ENCODE data around the gene TMEM151B. TPM values are rescaled to one million over a fixed set of nuclear protein-coding genes. Genes with fewer than 3 reads are reported as not detected.

TMEM151B gene
- total RNA-seq, 1 experiment from 2014 or later: 0.37 TPM

DNA sequence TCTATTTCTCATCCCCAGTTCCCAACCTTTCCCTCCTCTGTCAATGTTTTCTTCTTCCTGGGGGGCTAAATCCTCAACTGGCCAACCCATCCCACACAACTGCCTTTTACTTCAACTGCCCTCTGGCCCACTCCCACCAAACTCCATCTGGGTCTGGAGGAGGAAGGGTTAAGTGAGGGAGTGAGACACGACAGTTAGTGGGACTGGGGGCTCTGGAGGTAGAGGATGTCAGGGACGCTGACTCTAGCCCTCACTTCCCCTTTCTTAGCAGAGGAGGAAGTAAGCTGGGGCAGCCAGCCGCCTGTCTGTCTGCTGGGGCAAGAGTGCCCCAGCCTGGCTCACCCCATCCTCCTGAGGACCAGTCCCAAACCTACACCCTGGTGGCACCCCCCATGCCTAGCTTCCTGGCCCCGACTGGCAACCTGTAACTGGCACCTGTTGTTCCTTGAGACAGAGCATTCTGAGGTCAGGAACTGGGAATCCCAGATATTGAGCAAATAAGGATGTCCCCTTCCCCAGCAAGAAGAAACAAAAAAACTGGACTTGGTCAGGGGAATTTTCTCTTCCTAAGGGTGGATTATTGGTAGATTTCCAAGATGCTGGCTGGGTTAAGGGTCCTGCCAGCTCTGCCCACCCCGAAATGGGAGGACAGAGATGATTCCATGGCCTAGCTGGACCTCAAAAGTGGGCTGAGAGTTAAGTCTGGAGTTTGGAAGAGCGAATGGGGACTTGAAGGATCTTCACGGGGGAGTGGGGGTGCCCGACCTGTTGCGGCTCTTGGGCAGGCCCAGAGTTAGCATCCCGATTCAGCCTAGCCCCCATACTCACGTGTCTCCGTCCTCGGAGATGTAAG, 5.9 kb upstream of the TMEM151B start:
- no peak for DNase-seq (ENCODE audit: low spot score)

DNA sequence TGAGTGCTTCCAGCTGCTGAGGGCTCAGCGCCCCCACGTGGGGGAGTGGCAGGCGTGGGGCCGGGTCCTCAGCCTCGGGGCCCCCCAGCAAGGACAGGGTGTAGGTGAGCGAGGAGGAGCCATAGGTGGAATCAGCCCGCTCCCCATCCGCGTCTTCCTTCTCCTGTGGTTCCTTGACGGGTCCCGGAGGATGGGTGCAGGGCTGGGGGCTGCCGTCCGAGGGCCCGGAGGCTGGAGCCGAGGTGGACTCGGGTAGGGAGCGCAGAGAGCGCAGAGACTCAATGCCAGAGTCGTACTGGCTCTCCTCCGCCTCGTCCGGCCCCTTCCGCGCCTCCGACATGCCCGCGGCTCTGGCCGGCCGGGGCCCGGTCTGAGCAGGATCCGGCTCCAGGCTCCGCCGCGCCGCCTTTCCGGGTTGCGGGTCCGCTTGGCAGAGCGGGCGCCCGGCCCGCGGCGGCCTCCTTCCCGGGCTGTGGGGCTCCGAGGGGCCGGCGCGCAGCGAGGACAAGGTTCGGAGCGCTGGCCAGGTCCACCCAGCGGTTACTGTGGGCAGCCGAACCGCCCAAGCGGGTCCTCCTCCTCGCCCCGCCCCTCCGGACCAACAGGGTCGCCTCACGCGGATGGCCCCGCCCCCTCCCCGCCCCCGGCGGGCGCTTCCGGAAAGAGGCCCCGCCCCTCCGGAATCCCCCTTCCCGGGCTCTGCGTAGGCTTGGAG, 5.1 kb upstream of the TMEM151B start, which contains the start of gene NFKBIE:
TSS of gene NFKBIE (minus strand) at position 545 of the 715 bp plus-strand sequence. CDS start at position 340, 205 bp downstream.
- peak; percentile 80 for DNase-seq (ENCODE audit: low spot score)

DNA sequence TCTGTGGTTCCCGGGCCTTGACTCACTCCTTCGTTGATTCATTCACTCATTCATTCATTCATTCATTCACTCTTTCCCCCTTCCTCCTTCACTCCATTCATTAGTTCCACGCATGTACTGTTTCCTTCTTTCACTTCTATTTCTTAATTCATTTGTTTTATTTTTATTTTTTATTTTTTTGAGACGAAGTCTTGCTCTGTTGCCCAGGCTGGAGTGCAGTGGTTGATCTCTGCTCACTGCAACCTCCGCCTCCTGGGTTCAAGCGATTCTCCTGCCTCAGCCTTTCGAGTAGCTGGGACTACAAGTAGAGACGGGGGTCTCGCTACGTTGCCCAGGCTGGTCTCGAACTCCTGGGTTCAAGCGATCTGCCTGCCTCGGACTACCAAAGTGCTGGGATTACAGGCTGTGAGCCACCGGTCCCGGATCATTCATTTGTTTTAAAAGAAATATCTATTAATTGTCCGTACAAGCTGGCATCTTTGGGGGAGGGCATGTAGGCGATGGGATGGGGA, 4.5 kb upstream of the TMEM151B start:
- no peak for DNase-seq (ENCODE audit: low spot score)

DNA sequence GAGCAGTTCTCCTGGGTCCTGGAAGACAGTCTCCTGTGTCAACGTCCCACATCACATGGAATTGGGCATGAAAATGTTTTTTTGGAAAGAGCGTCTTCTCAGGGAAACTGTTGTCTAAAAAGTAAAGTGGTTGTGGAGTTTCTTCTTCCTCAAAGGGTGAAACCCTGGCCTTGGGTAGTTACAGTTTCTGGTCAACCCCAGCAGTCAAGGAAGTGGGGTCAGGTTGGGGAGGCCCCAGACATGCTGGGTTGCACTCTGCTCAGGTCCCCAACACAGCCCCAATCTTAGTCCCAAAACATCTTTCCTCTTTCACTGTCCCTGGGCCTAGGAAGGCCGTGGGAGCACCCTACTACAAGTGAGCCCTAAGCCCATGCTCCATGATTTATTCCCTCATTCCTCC, 3.9 kb upstream of the TMEM151B start:
- DNase-seq (ENCODE audit: low spot score): no peak

DNA sequence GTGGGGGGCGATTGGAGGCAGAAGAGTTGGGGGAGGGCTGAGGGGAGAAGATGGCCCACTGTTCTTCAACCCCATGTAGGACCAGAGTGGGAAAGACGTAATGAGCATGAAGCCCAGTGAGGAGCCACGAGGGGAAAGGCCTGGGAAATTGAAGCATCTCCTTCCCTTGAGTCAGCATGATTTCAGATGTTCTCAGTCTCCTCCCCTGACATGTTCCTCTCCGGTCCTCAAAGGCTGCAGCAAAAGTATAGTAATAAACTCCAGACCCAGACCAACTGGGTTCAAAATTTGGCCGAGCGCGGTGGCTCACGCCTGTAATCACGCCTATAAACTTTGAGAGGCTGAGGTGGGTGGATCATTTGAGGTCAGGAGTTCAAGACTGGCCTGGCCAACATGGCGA, 3.0 kb upstream of the TMEM151B start:
- DNase-seq (ENCODE audit: low spot score): no peak

DNA sequence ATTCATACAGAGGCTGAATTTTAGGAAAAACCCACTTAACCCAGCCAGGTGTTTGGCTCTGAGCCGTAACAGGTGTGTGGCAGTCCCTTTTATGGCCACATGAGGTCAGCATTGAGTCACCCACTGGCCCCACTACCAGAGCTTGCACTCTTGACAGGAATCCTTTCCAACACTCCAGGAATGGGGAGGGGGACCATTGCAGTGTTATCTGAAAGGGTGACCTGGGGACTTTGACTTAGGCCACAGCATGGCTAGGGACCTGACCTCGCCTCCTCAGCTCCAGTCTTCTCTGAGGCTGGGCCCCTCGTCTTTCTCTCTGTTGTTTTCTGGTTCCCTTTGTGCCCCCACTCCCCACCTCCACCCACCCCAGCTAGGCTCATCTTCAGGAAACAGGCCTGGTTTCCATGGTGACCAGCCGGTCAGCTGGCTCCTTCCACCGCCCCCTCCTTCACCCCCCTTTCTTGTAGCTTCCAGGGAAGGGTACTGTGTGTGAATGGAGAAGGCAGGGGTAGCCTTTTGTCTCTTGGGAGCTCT, 2.1 kb upstream of the TMEM151B start:
- peak; percentile 61 for DNase-seq (ENCODE audit: low spot score)

DNA sequence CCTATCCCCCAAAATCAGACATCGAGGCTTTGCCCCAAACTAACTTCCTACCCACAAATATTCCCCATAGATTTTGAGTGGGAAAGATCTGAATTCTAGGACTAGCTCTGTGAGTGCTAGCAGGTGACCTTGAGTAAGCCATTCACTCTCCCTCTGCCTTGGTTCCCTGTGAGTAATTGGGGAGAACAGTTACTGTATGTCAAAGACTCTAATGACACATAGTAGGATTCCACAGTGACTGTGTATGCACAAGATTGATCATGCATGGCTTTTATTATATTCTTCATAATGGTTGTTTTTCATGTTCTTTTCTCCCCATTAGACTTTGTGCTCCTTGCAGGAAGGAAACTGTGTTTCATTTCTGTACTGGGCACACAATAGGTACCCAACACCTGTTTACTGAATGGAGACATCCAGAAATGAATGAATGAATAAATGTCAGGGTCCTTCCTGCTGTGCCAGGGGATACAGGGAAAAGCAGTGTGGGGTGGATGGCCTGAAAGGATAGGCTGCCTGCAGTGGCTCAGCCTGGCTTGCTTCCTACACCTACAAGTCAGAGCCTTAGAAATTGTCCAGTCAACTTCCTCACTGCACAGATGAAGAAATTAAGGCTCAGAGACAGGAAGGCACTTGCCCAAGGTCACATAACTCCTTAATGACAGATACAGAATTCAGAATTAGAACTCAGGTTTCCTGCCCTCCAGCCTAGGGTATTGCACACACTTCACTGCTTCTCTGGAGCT, 901 bp upstream of the TMEM151B start:
- no peak for DNase-seq (ENCODE audit: low spot score)

DNA sequence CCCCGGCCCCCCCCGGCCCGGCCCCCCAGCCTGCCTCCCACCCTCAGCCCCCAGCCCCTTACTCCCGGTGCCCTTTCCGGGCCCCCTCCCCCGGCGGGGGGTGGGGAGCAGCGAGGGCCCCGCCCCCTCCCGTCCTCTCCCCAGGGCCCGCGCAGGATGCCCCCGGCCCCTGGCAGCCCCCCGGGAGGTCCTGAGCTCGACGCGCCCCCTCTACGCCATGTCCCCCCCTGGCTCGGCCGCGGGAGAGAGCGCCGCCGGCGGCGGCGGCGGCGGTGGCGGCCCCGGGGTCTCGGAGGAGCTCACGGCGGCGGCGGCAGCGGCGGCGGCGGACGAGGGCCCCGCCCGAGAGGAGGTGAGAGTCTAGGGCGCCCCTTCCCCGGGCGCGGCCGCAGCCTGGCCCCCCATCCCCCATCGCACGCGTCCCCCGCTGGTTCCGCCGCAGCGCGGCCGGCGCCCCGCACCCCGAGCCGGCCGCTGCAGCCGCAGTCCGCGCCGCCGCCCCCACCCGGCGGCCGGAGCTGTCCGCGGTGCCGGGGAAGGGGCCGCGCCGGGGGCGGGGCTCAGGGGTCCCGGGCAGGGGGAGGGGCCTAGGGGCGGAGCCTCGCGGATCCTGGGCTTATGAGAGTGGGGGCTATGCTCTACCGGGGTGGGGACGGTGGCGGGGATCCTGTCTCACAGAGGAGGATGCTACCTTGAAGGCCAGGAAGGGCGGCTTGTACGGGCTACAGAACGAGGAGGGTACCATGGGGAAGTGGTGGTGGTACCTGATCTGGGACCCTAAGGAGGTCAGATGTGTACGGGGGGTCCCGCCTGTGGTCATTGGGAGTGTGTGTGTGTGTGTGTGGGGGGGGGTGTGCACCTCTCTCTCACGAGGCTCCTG, 516 bp downstream of the TMEM151B start:
- DNase-seq (ENCODE audit: low spot score): no peak

DNA sequence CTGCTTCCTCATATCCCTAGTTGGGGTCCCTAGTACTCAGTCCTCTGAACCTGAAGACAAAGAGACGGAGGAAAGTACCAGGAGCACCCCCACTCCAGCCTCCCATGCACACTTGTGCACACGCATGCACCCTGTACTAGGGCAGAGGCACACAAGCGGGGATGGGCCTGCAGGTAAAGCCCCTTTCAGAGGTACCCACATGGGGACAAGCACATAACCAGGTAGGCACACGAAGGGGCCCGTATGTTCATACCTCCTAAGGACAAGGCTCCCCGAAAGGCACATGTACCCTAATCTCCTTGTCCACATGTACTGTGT, 1.1 kb downstream of the TMEM151B start:
- no peak for DNase-seq (ENCODE audit: low spot score)

DNA sequence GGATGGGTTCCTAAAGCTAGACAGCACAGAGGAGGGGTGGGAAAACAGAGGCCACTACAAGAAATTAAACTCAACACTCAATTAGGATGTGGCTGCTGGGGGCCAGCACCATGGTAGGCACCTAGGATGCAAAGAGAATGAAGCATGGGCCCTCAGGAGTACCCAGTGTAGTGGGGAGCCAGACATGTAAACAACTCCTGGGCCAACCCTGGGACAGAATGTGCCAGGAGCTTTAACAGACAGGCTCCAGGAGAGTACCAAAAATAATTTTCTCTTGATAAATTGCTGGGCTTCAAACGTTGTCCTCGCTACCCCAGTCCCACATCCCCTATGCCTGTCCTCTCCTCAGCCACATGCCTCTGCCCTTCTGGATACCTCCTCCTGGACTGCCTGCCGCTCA, 1.7 kb downstream of the TMEM151B start:
- DNase-seq (ENCODE audit: low spot score): no peak

DNA sequence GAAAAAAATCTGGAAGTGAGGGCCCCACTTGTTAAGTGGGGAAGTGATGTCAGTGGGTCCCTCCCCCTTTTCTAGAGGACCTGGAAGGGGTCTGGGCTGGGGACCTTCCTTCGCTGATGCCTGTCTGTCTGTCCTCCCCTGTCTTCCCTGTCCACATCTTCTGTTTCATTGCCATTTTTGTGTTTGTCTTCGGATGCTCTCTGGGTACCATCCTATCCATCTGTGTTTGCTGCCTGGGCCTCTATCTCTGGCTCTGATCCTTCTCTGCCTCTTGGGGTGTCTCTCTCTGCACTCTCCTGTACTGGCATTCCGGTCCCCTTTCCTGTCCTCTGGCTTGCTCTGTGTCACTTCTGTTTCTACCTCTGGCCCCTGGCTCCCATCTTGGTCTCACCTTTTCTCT, 2.3 kb downstream of the TMEM151B start:
- DNase-seq (ENCODE audit: low spot score): no peak

DNA sequence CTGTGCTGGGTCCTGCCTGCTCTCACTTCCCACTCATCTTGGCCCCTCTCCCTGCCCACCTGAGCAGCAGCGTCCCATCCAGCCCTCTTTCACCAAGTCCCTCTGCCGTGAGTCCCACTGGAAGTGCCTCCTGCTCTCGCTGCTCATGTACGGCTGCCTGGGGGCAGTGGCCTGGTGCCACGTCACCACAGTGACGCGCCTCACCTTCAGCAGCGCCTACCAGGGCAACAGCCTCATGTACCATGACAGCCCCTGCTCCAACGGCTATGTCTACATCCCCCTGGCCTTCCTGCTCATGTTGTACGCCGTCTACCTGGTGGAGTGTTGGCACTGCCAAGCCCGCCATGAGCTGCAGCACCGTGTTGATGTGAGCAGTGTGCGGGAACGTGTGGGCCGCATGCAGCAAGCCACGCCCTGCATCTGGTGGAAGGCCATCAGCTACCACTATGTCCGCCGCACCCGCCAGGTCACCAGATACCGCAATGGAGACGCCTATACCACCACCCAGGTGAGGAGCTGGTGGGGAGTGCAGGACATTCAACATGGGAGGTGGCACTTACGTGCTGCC, 2.8 kb downstream of the TMEM151B start:
- DNase-seq (ENCODE audit: low spot score): no peak

DNA sequence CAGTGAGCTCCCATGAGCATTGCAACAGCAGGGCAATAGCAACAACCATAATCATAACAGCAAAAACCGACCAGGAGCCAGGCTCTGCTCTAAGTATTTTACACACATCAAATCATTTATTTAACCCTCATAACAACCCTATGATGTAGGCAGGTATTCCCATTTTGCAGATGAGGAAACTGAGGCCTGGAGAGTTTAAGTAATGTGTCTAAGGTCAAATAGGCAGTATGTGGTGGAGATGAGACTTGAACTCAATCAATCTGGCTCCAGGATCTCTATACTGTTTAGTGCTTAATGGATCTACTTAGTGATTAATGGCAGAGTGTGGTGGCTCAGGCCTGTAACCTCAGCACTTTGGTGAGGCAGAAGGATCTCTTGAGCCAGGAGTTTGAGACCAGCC, 3.4 kb downstream of the TMEM151B start:
- DNase-seq (ENCODE audit: low spot score): no peak

DNA sequence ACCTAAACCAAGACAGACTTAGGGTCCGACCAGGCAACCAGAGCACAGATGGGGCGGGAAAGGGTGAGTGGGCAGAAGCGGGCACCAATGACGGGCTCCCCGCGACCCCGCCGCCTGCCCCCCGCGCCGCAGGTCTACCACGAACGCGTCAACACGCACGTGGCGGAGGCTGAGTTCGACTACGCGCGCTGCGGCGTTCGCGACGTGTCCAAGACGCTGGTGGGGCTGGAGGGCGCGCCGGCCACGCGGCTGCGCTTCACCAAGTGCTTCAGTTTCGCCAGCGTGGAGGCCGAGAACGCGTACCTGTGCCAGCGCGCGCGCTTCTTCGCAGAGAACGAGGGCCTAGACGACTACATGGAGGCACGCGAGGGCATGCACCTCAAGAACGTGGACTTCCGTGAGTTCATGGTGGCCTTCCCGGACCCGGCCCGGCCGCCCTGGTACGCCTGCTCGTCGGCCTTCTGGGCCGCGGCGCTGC, 5.1 kb downstream of the TMEM151B start:
- no peak for DNase-seq (ENCODE audit: low spot score)

DNA sequence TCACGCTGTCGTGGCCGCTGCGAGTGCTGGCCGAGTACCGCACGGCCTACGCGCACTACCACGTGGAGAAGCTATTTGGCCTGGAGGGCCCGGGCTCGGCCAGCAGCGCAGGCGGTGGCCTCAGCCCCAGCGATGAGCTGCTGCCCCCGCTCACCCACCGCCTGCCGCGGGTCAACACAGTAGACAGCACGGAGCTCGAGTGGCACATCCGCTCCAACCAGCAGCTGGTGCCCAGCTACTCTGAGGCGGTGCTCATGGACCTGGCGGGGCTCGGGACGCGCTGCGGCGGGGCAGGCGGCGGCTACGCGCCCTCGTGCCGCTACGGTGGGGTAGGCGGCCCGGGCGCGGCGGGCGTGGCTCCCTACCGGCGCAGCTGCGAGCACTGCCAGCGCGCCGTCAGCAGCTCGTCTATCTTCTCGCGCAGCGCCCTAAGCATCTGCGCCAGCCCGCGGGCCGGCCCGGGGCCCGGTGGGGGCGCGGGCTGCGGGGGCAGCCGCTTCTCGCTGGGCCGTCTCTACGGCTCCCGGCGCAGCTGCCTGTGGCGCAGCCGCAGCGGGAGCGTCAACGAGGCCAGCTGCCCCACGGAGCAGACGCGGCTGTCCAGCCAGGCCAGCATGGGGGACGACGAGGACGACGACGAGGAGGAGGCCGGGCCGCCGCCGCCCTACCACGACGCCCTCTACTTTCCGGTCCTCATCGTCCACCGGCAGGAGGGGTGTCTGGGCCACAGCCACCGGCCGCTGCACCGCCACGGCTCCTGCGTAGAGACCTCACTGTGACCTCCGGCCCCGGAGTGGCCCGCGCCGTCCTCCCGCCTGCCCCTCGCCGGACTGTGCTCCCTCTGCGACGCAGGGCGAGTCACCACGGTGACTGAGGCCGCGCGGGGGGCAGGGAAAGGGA, 5.7 kb downstream of the TMEM151B start:
- DNase-seq (ENCODE audit: low spot score): no peak

DNA sequence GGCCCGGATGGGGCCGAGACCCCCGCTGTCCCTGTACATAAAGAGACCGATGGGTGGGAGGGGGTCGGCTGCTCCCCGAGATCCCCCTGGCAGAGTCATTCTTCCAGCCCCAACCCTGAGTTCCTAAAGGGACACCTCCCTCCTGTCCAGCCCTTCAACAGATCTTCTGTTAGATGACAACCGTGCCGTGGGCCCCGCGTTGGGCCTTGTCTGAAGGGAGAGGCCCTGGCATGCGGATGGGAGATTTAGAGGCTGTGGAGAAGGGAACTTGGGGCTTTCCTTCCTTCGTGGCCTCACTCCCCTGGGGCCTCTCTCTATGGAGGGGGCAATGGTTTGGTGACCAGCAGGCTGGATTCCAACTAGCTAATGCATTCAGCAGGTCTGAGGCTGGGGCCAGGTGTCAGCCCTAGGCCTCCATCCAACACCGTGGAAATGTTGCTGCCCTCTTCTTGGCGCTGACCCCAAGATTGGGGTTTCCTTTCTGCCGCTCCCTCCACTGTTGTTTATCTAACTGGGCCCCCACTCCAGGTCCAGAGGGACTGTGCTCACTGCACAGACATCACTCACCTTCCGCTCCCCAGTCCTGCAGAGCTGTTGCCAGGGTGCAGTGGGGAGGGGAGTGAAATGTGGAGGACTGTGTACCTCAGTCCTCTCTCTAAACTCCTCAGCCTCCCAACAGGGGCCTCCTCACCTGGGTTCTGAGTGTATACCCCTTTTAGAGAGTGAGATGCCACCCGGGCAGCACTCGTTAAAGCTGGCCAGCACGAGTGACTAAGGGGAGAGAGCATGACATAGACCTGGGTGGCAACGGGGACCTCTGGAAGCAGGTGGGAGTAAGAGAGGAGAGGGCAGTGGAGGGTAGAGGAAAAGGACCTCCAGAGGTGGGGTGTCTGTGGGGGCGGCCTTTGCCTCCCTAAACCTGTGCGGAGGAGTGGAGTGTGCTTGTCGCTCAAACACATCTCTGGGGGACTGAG, 6.7 kb downstream of the TMEM151B start:
- no peak for DNase-seq (ENCODE audit: low spot score)

DNA sequence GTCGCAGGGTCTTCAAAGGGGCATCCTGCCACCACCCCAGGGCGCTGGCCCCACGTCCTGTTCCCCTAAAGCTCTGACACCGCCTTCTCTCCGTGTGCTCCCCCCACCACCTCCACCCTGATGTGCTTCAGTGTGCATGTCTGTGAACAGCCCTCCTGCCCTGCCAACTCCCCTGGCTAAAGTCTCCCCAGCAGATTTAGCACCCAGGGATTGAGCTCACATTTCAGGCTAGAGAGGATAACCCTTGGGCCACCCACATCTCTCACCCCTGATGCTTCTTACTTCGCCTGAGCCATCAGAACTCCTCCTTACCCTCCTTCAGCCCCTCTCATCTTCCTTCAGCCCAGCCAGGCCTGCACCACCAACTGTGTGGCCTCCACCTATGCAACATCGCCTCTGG, 7.5 kb downstream of the TMEM151B start:
- no peak for DNase-seq (ENCODE audit: low spot score)

DNA sequence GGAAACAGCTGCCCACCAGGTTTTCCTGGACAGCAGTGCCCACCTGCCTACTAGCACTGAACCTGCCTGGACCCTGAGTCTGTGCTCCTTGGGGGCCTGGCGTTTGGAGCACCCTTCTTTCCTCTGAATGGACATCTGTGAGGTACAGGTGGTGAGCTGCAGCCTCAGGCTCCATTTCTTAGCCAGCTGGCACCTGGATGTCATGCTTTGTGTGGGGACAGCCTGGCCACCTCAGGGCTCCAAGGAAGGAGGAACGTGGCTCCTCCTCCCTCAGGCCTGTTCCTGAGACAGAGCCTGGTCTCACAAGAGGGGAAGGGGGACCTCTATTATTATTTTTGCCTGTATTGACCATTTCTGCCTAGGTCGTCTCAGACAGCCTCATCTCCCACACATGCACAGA, 8.1 kb downstream of the TMEM151B start:
- no peak for DNase-seq (ENCODE audit: low spot score)
